LNCaP clone FGC (cell line): Measurements from ENCODE around the gene ELK1.

Source experiments
- DNase-seq: peaks from one replicate; pipeline ENCODE4 v3.0.0-alpha.2; 2011; ENCODE audit warnings: low read depth
- H3K4me3 ChIP-seq: 2 replicates; pipeline ENCODE4 v1.5.1; 2011; ENCODE audit warnings: mild to moderate bottlenecking, low read depth, low read length, control low read depth
- CTCF ChIP-seq: IDR thresholded peaks from 2 replicates; pipeline ENCODE4 v1.5.1; 2012; ENCODE audit warnings: mild to moderate bottlenecking; ENCODE audit not compliant: control insufficient read depth, insufficient read depth; ENCODE audit errors: extremely low read depth

ELK1 gene

GRCh38 chrX:47658301-47658683 lies 7.9 kb upstream of the ELK1 start:
- peak overlapping the region; percentile 76 for H3K4me3 ChIP-seq
- no peak for TF ChIP-seq CTCF
- no peak for DNase-seq

GRCh38 chrX:47651043-47651905 lies 911 bp upstream of the ELK1 start:
- no peak for TF ChIP-seq CTCF
- DNase-seq: no peak
- peak overlapping the region; percentile 54 for H3K4me3 ChIP-seq

GRCh38 chrX:47649781-47650163 lies 591 bp downstream of the ELK1 start:
- DNase-seq: no peak
- TF ChIP-seq CTCF: no peak
- peak overlapping the region; percentile 76 for H3K4me3 ChIP-seq

GRCh38 chrX:47649271-47649670 lies 1.1 kb downstream of the ELK1 start:
- no peak for TF ChIP-seq CTCF
- H3K4me3 ChIP-seq: peak overlapping the region; percentile 76

GRCh38 chrX:47648376-47648775 lies 2.0 kb downstream of the ELK1 start:
- TF ChIP-seq CTCF: no peak
- H3K4me3 ChIP-seq: no peak overlapping the region
- DNase-seq: no peak

More at GRCh38 chrX:47649271-47649670, 1.1 kb downstream of the ELK1 start:
- DNase-seq: no peak

GRCh38 chrX:47646636-47647035 lies 3.7 kb downstream of the ELK1 start:
- H3K4me3 ChIP-seq: no peak overlapping the region
- TF ChIP-seq CTCF: no peak

GRCh38 chrX:47645530-47645929 lies 4.8 kb downstream of the ELK1 start:
- TF ChIP-seq CTCF: no peak
- DNase-seq: no peak
- no peak overlapping the region for H3K4me3 ChIP-seq

More at GRCh38 chrX:47646636-47647035, 3.7 kb downstream of the ELK1 start:
- no peak for DNase-seq
